HG02610 (cell line): ENCODE data around the gene F8A1.
A peak's percentile ranks its signal among the peaks of the same experiment; 100 is the strongest.
"Not testable (repeated sequence)": the region's sequence is repeated elsewhere in the genome, so short reads cannot be mapped to it uniquely, and the experiment has no call there.

Experiments
- ATAC-seq: cut with Tn5 transposase; IDR thresholded peaks from one replicate; pipeline ENCODE4 v1.9.1; 2021; ENCODE audit warnings: mild to moderate bottlenecking, moderate library complexity; ENCODE audit not compliant: unreplicated experiment

The F8A1 gene

GRCh38 chrX:154886069-154886788, at the start of gene F8A1:
F8A1 (plus strand) TSS chrX:154886355; CDS start chrX:154886375, 20 bp downstream.
- ATAC-seq = peak; percentile 69

- ATAC-seq = no peak
These were observed 45.3 kb upstream of the F8A1 start for GRCh38 chrX:154840856-154841255.

GRCh38 chrX:154850957-154851611, 35.1 kb upstream of the F8A1 start:
- no peak for ATAC-seq

GRCh38 chrX:154855256-154855655, 30.9 kb upstream of the F8A1 start:
- no peak for ATAC-seq

GRCh38 chrX:154868522-154868921, 17.6 kb upstream of the F8A1 start:
- ATAC-seq = not testable (repeated sequence)

- ATAC-seq = no peak
These were observed 12.8 kb upstream of the F8A1 start for GRCh38 chrX:154873329-154873728.

- not testable (repeated sequence) for ATAC-seq
These were observed 2.1 kb upstream of the F8A1 start for GRCh38 chrX:154884069-154884468.

GRCh38 chrX:154885057-154885456, 1.1 kb upstream of the F8A1 start:
- not testable (repeated sequence) for ATAC-seq

GRCh38 chrX:154885549-154885948, 606 bp upstream of the F8A1 start:
- ATAC-seq = not testable (repeated sequence)

- peak; percentile 48 for ATAC-seq
These were observed 650 bp downstream of the F8A1 start for GRCh38 chrX:154886789-154887221.

- no peak for ATAC-seq
These were observed 5.0 kb downstream of the F8A1 start for GRCh38 chrX:154890990-154891639.

GRCh38 chrX:154892296-154892695, 6.1 kb downstream of the F8A1 start:
- ATAC-seq = no peak

- ATAC-seq = no peak
These were observed 14.2 kb downstream of the F8A1 start for GRCh38 chrX:154900323-154900722.

- peak; percentile 60 for ATAC-seq
These were observed 16.3 kb downstream of the F8A1 start for GRCh38 chrX:154902408-154902807.

- ATAC-seq = no peak
These were observed 22.7 kb downstream of the F8A1 start for GRCh38 chrX:154908821-154909220.

GRCh38 chrX:154910048-154910447, 23.9 kb downstream of the F8A1 start:
- not testable (repeated sequence) for ATAC-seq

- not testable (repeated sequence) for ATAC-seq
These were observed 24.4 kb downstream of the F8A1 start for GRCh38 chrX:154910528-154910927.

- no peak for ATAC-seq
These were observed 27.9 kb downstream of the F8A1 start for GRCh38 chrX:154914052-154914451.

- no peak for ATAC-seq
These were observed 31.9 kb downstream of the F8A1 start for GRCh38 chrX:154918060-154918483.

- ATAC-seq = not testable (repeated sequence)
These were observed 38.6 kb downstream of the F8A1 start for GRCh38 chrX:154924771-154925170.
